ENCODE measurements around the gene CEP131. TPM values are rescaled to one million over a fixed set of nuclear protein-coding genes. Genes with fewer than 3 reads are reported as not detected.

CEP131 gene
- total and polyA plus RNA-seq, 2 of the 8 experiments (the other 6 are each of a cell fraction or from before 2014, with no cell fraction given) = 5.9 to 23.2 TPM

- no peak for TF ChIP-seq HDAC2 (IDR thresholded peaks at IDR 0.05; ENCODE audit: borderline replicate concordance in 1 of 2, low read depth in 2 of 2, low read length in 2 of 2)
Observed at GRCh38 chr17:81200695-81201580, 21.8 kb downstream of the CEP131 start (continued).

All from H1 (cell line).